GM19099 (cell line): ENCODE data around the gene PPM1E.

Experiments used
- POLR2A ChIP-seq: IDR thresholded peaks from 3 replicates; pipeline ENCODE4 v1.6.1; 2011; ENCODE audit warnings: low read depth; ENCODE audit not compliant: insufficient read length; ENCODE audit errors: extremely low read depth

Gene PPM1E

GRCh38 chr17:58811290-58811689 is 55.6 kb downstream of the PPM1E start:
- TF ChIP-seq POLR2A, result no peak

- no peak for TF ChIP-seq POLR2A
These were observed 58.1 kb downstream of the PPM1E start for GRCh38 chr17:58813712-58814111.

- TF ChIP-seq POLR2A, result no peak
These were observed 63.0 kb downstream of the PPM1E start for GRCh38 chr17:58818654-58819053.

DNA sequence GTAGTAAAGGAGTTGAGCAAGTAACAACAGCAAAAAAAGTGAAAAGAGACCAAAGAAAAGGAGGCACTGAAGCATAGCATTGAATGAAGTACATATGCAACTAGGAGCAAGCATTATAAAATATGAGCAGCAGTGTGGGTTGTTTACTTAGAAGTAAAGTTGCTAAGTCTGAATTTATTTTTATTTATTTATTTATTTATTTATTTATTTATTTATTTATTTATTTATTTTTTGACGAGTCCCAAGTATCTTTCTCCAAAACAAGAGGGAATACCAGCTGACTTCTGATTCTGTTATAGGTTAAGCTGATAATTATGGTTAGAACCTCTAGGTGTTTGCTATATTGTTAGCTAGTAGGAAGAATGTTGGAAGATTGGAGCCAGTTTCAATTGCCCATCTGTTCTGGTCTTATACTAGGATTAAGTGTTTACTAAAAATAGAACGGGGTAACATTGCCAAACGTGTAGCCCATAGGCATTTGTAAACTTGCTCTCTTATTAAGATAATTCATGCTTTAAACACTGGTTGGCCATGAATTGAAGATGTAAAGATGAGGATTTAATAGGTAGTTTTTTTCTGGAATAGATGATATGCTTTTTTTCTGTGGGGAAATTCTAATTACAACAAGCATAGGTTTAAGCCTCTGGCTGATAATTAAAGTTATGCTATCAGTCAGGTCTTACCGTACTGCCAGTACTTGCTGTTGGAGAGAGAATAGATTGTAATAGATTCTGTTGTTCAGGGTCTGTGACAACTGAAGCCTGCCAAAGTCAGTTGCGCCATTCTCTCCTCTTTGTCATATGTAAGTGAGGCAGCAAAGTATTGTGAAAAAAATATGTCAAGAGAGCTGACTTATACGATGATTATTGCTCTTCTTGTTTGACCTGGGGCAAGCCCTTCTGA is 66.7 kb downstream of the PPM1E start:
- TF ChIP-seq POLR2A, result no peak

- no peak for TF ChIP-seq POLR2A
These were observed 67.4 kb downstream of the PPM1E start for GRCh38 chr17:58823051-58823525.

GRCh38 chr17:58829172-58829637 is 73.6 kb downstream of the PPM1E start:
- TF ChIP-seq POLR2A, result no peak

DNA sequence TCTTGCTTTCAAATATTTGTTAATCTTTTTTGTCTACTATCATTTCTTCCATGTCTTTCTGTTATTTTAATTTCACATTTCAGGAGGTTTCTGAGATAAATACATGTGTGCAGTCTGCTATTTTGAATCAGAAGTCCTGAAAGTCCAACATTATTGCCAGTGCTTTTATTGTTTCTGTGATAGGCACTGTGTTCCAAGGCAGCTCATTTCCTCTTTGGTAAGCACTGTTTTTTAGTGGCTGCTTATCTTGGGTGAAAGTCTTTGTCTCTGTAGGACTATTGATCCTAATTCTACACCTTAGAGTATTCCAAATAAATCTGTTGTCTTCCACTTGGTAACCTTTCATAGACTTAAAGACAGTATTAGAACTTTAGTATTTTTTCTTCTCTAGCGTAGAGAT is 76.1 kb downstream of the PPM1E start:
- no peak for TF ChIP-seq POLR2A

DNA sequence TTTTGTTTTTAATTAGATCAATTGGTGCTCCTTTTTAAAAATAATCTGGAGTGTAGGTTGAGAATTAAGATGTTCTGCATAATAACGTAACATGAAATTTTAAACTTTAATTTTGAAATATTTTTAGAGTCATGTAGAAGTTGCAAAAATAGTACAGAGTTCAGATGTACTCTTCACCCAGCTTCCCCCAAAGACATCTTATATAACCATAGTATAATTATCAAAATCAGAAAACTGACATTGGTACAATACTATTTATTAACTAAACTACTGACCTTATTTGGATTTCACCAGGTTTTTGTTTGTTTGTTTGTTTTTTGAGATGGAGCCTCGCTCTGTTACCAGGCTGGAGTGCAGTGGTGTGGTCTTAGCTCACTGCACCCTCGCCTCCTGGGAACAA is 76.9 kb downstream of the PPM1E start:
- no peak for TF ChIP-seq POLR2A

DNA sequence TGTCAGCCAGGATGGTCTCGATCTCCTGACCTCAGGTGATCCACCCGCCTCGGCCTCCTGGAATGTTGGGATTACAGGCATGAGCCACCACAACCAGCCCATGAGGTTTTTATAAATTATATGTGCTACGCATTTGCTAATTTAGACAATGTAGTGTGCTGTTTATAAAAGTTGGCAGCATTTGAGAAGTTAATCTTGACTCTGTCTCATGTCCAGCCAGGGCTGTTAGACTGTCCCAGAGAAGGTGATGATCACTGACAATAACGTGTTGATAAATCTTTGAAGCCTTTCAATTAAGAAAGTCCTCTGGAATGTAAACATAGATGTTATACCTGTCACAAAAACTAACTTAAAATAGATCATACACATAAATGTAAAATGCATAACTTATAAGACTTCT is 82.0 kb downstream of the PPM1E start:
- no peak for TF ChIP-seq POLR2A

- TF ChIP-seq POLR2A, result no peak
These were observed 85.4 kb downstream of the PPM1E start for GRCh38 chr17:58840820-58841612.

DNA sequence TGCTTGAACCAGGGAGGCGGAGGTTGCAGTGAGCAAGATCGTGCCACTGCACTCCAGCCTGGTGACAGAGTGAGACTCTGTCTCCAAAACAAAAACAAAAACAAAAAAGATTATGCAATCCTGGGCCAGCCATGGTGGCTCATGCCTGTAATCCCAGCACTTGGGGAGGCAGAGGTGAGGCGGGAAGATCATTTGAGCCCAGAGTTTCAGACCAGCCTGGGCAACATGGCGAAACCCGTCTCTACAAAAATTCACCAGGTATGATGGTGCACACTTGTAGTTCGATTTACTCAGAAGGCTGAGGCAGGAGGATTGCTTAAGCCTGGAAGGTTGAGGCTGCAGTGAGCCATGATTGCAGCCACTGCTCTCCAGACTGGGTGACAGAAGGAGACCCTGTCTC is 109.6 kb downstream of the PPM1E start:
- TF ChIP-seq POLR2A, result no peak

GRCh38 chr17:58870747-58871146 is 115.1 kb downstream of the PPM1E start:
- TF ChIP-seq POLR2A, result no peak

- TF ChIP-seq POLR2A, result no peak
These were observed 118.3 kb downstream of the PPM1E start for GRCh38 chr17:58873926-58874325.

GRCh38 chr17:58875261-58875660 is 119.6 kb downstream of the PPM1E start:
- TF ChIP-seq POLR2A, result no peak

DNA sequence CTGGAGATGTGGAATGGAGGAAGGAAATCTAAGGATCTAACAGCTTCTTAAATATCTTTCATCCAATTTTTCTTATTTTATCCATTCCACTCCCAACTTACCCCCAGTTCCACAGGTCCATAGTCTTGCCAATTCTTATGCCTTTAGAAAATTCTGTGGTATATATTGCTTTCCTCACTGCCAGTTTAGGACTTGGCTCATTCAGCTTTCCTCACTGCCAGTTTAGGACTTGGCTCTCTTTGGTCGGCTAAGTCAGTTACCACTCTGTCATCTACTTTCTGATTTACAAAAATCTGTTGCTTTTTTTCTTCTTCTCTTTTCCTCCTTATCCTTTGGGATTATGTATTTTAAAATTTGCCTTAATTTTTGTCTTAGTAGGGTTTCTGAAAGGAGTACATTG is 128.5 kb downstream of the PPM1E start:
- no peak for TF ChIP-seq POLR2A

- no peak for TF ChIP-seq POLR2A
These were observed 130.9 kb downstream of the PPM1E start for GRCh38 chr17:58886514-58886913.
